K562 (cell line): ENCODE measurements around the gene IMMP2L. TPM values are rescaled to one million over a fixed set of nuclear protein-coding genes. Genes with fewer than 3 reads are reported as not detected.

Experiments
- ATAC-seq: fragments of 200-7000 bp; cut with Tn5 transposase; 3 replicates; pipeline ENCODE4 v1.9.1; 2020; ENCODE audit warnings: moderate library complexity
- BruUV-seq: library from RNA; stranded (reverse); fragments of 400-500 nt; replicated peaks from 2 replicates; lab custom pipeline; 2021; lab: Mats Ljungman, UMichigan
- CTCF ChIA-PET: fragments of 300-600 bp; formaldehyde crosslinking; extraction: SDS; loops from one replicate; lab custom pipeline; 2021; ENCODE audit warnings: low intra/inter-chr PET ratio; lab: Yijun Ruan, JAX
- POLR2A ChIA-PET: fragments of 300-600, 350-650 bp; sonication (Branson Sonifier 250); formaldehyde crosslinking; extraction: SDS; loops from one replicate; lab custom pipeline; 2021; ENCODE audit warnings: antibody characterized with exemption, inconsistent platforms; lab: Yijun Ruan, JAX
- DNase-seq, 4 experiments: peaks; one replicate each; pipeline versions ENCODE4 v3.0.0 to v3.0.0-alpha.2; 2011 to 2018; ENCODE audit warnings: low spot score in 3 of 4, mixed read lengths in 3 of 4; ENCODE audit errors: extremely low read depth in 1 of 4
- FAIRE-seq: peaks from 2 replicates; lab custom pipeline; 2011; peaks lifted over from hg19 to GRCh38; lab: Jason Lieb, UNC
- H2AFZ ChIP-seq: 2 replicates; pipeline ENCODE4 v1.6.0; 2011; ENCODE audit warnings: low read depth, low read length, control low read depth, inconsistent platforms
- H3K27ac ChIP-seq: fragments of 200-600 bp; 3 replicates; pipeline ENCODE4 v1.8.0; 2011; ENCODE audit warnings: low read depth, mild to moderate bottlenecking, control low read depth, inconsistent platforms, low read length, moderate library complexity, mixed read lengths; ENCODE audit errors: extremely low read depth
- H3K27me3 ChIP-seq, 2 experiments: fragments of 300-600 bp in 1 of 2; 2 replicates in 1 of 2; 3 replicates in 1 of 2; pipeline versions ENCODE4 v1.6.0 to v1.8.0; 2011; ENCODE audit warnings: inconsistent platforms in 2 of 2, low read length in 2 of 2, mild to moderate bottlenecking in 1 of 2, mixed read lengths in 1 of 2, moderate library complexity in 1 of 2; ENCODE audit not compliant: control insufficient read depth in 2 of 2, insufficient read depth in 2 of 2
- H3K36me3 ChIP-seq: fragments of 300-600 bp; 3 replicates; pipeline ENCODE4 v1.8.0; 2011; ENCODE audit warnings: mild to moderate bottlenecking, low read length, inconsistent platforms; ENCODE audit not compliant: control insufficient read depth, insufficient read depth
- H3K4me1 ChIP-seq, 2 experiments: fragments of 200-600 bp in 1 of 2; replicated peaks in 1 of 2; 2 replicates in 1 of 2; 3 replicates in 1 of 2; pipeline versions ENCODE4 v1.5.1 to v1.8.0; 2011; ENCODE audit warnings: inconsistent platforms in 2 of 2, low read length in 2 of 2, mild to moderate bottlenecking in 1 of 2, mixed read lengths in 1 of 2, moderate library complexity in 1 of 2; ENCODE audit not compliant: control insufficient read depth in 2 of 2, insufficient read depth in 2 of 2
- H3K4me2 ChIP-seq: 2 replicates; pipeline ENCODE4 v1.6.1; 2011; ENCODE audit warnings: low read length, control low read depth, inconsistent platforms, mixed read lengths; ENCODE audit not compliant: insufficient read depth
- H3K4me3 ChIP-seq: fragments of 200-600 bp; sonication (generic), shearing (Covaris generic); 2 replicates; pipeline ENCODE4 v1.5.1; 2016; ENCODE audit warnings: control low read depth, inconsistent platforms
- H3K79me2 ChIP-seq: fragments of 200-600 bp; 3 replicates; pipeline ENCODE4 v1.8.0; 2011; ENCODE audit warnings: low read length, inconsistent platforms; ENCODE audit not compliant: control insufficient read depth, insufficient read depth
- H3K9ac ChIP-seq, 2 experiments: 2 replicates each; pipeline versions ENCODE4 v1.6.0 to v1.6.1; 2011; ENCODE audit warnings: low read depth in 2 of 2, low read length in 2 of 2, control low read depth in 1 of 2, inconsistent platforms in 1 of 2, mild to moderate bottlenecking in 1 of 2, mixed read lengths in 1 of 2; ENCODE audit not compliant: insufficient read depth in 1 of 2
- H3K9me1 ChIP-seq: one replicate; pipeline ENCODE4 v1.6.0; 2011; ENCODE audit warnings: inconsistent platforms, mild to moderate bottlenecking, low read length, moderate library complexity; ENCODE audit not compliant: control insufficient read depth, insufficient read depth
- H3K9me3 ChIP-seq: replicated peaks from 2 replicates; pipeline ENCODE4 v1.5.1; 2011; ENCODE audit warnings: low read depth, low read length, inconsistent platforms; ENCODE audit not compliant: control insufficient read depth, insufficient read depth
- H4K20me1 ChIP-seq: replicated peaks from 2 replicates; pipeline ENCODE4 v1.6.1; 2011; ENCODE audit warnings: low read length, inconsistent platforms, mixed read lengths; ENCODE audit not compliant: control insufficient read depth, insufficient read depth
- CEBPZ ChIP-seq: fragments of 150-350 bp; IDR thresholded peaks from 2 replicates; pipeline ENCODE4 v1.6.1; 2014; ENCODE audit warnings: low read depth, mild to moderate bottlenecking, low read length, borderline replicate concordance
- FOXJ2 ChIP-seq: fragments of 200-800 bp; sonication (Bioruptor generic); IDR thresholded peaks from 2 replicates; pipeline ENCODE4 v1.6.1; 2016; ENCODE audit warnings: missing genetic modification characterization, missing compliant biosample characterization
- HDAC6 ChIP-seq: IDR thresholded peaks from 2 replicates; pipeline ENCODE4 v1.6.1; 2012; ENCODE audit warnings: low read depth, mild to moderate bottlenecking, control low read depth, inconsistent platforms, low read length, moderate library complexity
- JUND ChIP-seq, 2 experiments: IDR thresholded peaks; 2 replicates in 1 of 2; 3 replicates in 1 of 2; pipeline ENCODE4 v1.6.1; 2011; ENCODE audit warnings: borderline replicate concordance in 2 of 2, low read depth in 2 of 2, low read length in 2 of 2, improper control_type of control experiment in 1 of 2, missing biosample characterization in 1 of 2, missing genetic modification characterization in 1 of 2, missing genetic modification reagents in 1 of 2
- REST ChIP-seq, 2 experiments: fragments of 450-650 bp; formaldehyde crosslinking in 1 of 2; IDR thresholded peaks; 2 replicates each; pipeline versions ENCODE4 v1.4.0 to v1.6.1; 2014 to 2020; ENCODE audit warnings: mild to moderate bottlenecking in 2 of 2, borderline replicate concordance in 1 of 2, low read depth in 1 of 2
- WGBS: fragments of 100-300 bp; shearing (Covaris generic); methylation state at CpG from one replicate; pipeline ENCODE4 v1.1.6; 2016; ENCODE audit warnings: low coverage, mixed read lengths; ENCODE audit not compliant: insufficient coverage; ENCODE audit errors: missing lambda C conversion rate; 5-methylcytosine and 5-hydroxymethylcytosine counted together
- in situ Hi-C: fragments of 300-500 bp; cut with MboI; formaldehyde crosslinking; loops from 4 replicates; pipeline ENCODE4 v1.15.0; 2018; ENCODE audit warnings: inconsistent platforms, mixed read lengths
- intact Hi-C: fragments of 100-400 bp; cut with micrococcal nuclease; formaldehyde crosslinking; loops from 2 replicates; pipeline ENCODE4 v1.14.2; 2022
- polyA plus RNA-seq, 8 experiments: library from polyadenylated mRNA; depleted of rRNA in 4 of 8; stranded (reverse) in 5 of 8; unstranded in 3 of 8; fragments of >200 nt; fragmentation: Nextera tagmentation in 2 of 8; fragmentation: Illumina TruSeq in 1 of 8; extraction: Ambion mirVana in 2 of 8; extraction: Trizol in 1 of 8; gene quantifications; 2 replicates each; pipeline versions ENCODE4 v1.2.1 to v1.2.3, GENCODE V29; 2011 to 2014; ENCODE audit warnings: inconsistent platforms in 1 of 8, missing spikeins in 1 of 8
- total RNA-seq, 7 experiments: library from RNA; depleted of rRNA in 6 of 7; stranded (reverse); fragments of >200 nt in 6 of 7; fragmentation: Illumina TruSeq in 2 of 7; extraction: Trizol in 2 of 7; gene quantifications; 2 replicates each; pipeline versions ENCODE4 v1.2.1 to v1.2.3, GENCODE V29; 2011 to 2021; ENCODE audit warnings: low replicate concordance in 1 of 7

The IMMP2L gene
- total and polyA plus RNA-seq, 9 of the 15 experiments (the other 6 are each of a cell fraction or from before 2014, with no cell fraction given) = 29.7 to 116 (median 53.0) TPM

- H3K9me3 ChIP-seq = no peaks in the 10 kb centered on the region
- H3K9me1 ChIP-seq = no peaks in the 10 kb centered on the region
- H3K4me1 ChIP-seq = no peaks in the 10 kb centered on the region
- CTCF ChIA-PET = no interaction called here
- no peak overlapping the region for H3K27ac ChIP-seq
- no TSS peak for BruUV-seq
- H4K20me1 ChIP-seq = no peaks in the 10 kb centered on the region
- H3K4me3 ChIP-seq = no peak overlapping the region
- POLR2A ChIA-PET = interaction anchor here (1.0 to 1.3 kb wide), 2 partner anchors 11 to 32 kb away, joined by 4 to 5 read pairs; no protein-coding TSS in a partner anchor
- in situ Hi-C loops (no loop called here), intact Hi-C loops (no loop called here)
- ATAC-seq = peak; percentile 79
- H3K36me3 ChIP-seq = no peaks in the 10 kb centered on the region
- no peaks in the 10 kb centered on the region for H3K79me2 ChIP-seq
- DNase-seq = peak in 2 of 4 experiments; percentile 9 to 33
- H3K9ac ChIP-seq = no peak overlapping the region
- peak; percentile 62 for FAIRE-seq
- no peak overlapping the region for H3K4me2 ChIP-seq
- WGBS = 12% methylated on average over 3 of the region's 3 CpGs
- no peaks in the 10 kb centered on the region for H3K27me3 ChIP-seq
- no peak overlapping the region for H2AFZ ChIP-seq
- TF ChIP-seq HDAC6 = no peak
- TF ChIP-seq CEBPZ = no peak
- no peak for TF ChIP-seq JUND (IDR thresholded peaks at IDR 0.05; ENCODE audit: borderline replicate concordance, low read depth, low read length)
- TF ChIP-seq JUND (tag; IDR thresholded peaks at IDR 0.05; ENCODE audit: borderline replicate concordance, low read depth, low read length) = peak; percentile 38; the same call in 1 of the 3 replicates
- peak; percentile 95 for TF ChIP-seq REST (IDR thresholded peaks at IDR 0.05; ENCODE audit: borderline replicate concordance)
- TF ChIP-seq REST (CRISPR knock-in tag; IDR thresholded peaks at IDR 0.05; ENCODE audit: low read depth) = 0 out of 2 replicates have a peak, but pooled peaks have one; percentile 74
- no peak for TF ChIP-seq FOXJ2
These were observed 435.3 kb downstream of the IMMP2L start for GRCh38 chr7:111126987-111127386.
